IgD-negative memory B cell (primary cell): ENCODE data around the gene KLK11. TPM values are rescaled to one million over a fixed set of nuclear protein-coding genes. Genes with fewer than 3 reads are reported as not detected.

ENCODE experiments used
- H3K27ac Mint-ChIP-seq, 3 donors: one replicate each; pipeline ENCODE4 v1.8.0; 2020 to 2022; ENCODE audit warnings: mild to moderate bottlenecking in 3 of 3, mixed read lengths in 3 of 3, moderate library complexity in 1 of 3
- H3K27me3 Mint-ChIP-seq: one replicate; pipeline ENCODE4 v1.8.0; 2021; ENCODE audit warnings: mixed read lengths
- H3K36me3 Mint-ChIP-seq: one replicate; pipeline ENCODE4 v1.8.0; 2020; ENCODE audit warnings: mild to moderate bottlenecking, mixed read lengths
- H3K4me1 Mint-ChIP-seq, 3 donors: one replicate each; pipeline ENCODE4 v1.8.0; 2020 to 2022; ENCODE audit warnings: mixed read lengths in 3 of 3, mild to moderate bottlenecking in 1 of 3
- H3K4me3 Mint-ChIP-seq, 4 donors: one replicate each; pipeline ENCODE4 v1.8.0; 2020 to 2022; ENCODE audit warnings: mild to moderate bottlenecking in 4 of 4, mixed read lengths in 4 of 4, moderate library complexity in 3 of 4
- H3K9me3 Mint-ChIP-seq, 3 donors: one replicate each; pipeline ENCODE4 v1.8.0; 2020 to 2021; ENCODE audit warnings: mixed read lengths in 3 of 3, mild to moderate bottlenecking in 1 of 3
- polyA plus RNA-seq: library from polyadenylated mRNA; unstranded; fragments of 300-500 nt; fragmentation: Illumina TruSeq; gene quantifications from one replicate; pipeline ENCODE4 v1.2.3, GENCODE V29; 2021

The KLK11 gene
- polyA plus RNA-seq = not detected

- Mint-ChIP-seq H3K27ac (no peak within 1 kb of the TSS), H3K9me3 (no peaks in the 10 kb centered on the region), H3K27me3 (peaks cover 15% of the 10 kb centered on the region), H3K4me1 (no peaks in the 10 kb centered on the region), H3K4me3 (no peak within 1 kb of the TSS), H3K36me3 (no peaks in the 10 kb centered on the region)
These were observed at the start of gene KLK11 for GRCh38 chr19:51026554-51026831. Gene KLK11 (minus strand): TSS chr19:51026616. CDS start chr19:51025631, 985 bp downstream.

- Mint-ChIP-seq H3K9me3 (peaks cover 3 to 16% (median 10%) of the 10 kb centered on the region in 3 donors), H3K27me3 (peaks cover 2% of the 10 kb centered on the region)
These were observed 49.6 kb upstream of the KLK11 start for GRCh38 chr19:51075998-51076397.

GRCh38 chr19:51071095-51071405 is 44.6 kb upstream of the KLK11 start:
- Mint-ChIP-seq H3K27me3 (peaks cover 17% of the 10 kb centered on the region), H3K4me1 (no peaks in the 10 kb centered on the region), H3K9me3 (peaks cover 8 to 21% (median 10%) of the 10 kb centered on the region in 3 donors), H3K27ac (no peak overlapping the region), H3K36me3 (no peaks in the 10 kb centered on the region), H3K4me3 (no peak overlapping the region)

More at GRCh38 chr19:51075998-51076397, 49.6 kb upstream of the KLK11 start:
- no peak overlapping the region for H3K27ac Mint-ChIP-seq
- H3K4me1 Mint-ChIP-seq = no peaks in the 10 kb centered on the region
- no peak overlapping the region for H3K4me3 Mint-ChIP-seq
- no peaks in the 10 kb centered on the region for H3K36me3 Mint-ChIP-seq

GRCh38 chr19:51070334-51071094 is 44.1 kb upstream of the KLK11 start:
- Mint-ChIP-seq H3K4me3 (no peak overlapping the region), H3K27ac (no peak overlapping the region), H3K27me3 (peaks cover 20% of the 10 kb centered on the region), H3K9me3 (peaks cover 8 to 21% (median 10%) of the 10 kb centered on the region in 3 donors), H3K36me3 (peaks cover 1% of the 10 kb centered on the region), H3K4me1 (no peaks in the 10 kb centered on the region)

GRCh38 chr19:51066393-51067186 is 40.2 kb upstream of the KLK11 start:
- peaks cover 37% of the 10 kb centered on the region for H3K27me3 Mint-ChIP-seq
- peak overlapping the region in 1 of 3 donors; percentile 41 for H3K27ac Mint-ChIP-seq
- peak overlapping the region in 2 of 4 donors; percentile 1 to 35 for H3K4me3 Mint-ChIP-seq
- H3K36me3 Mint-ChIP-seq = peaks cover 1% of the 10 kb centered on the region
- peaks cover 0 to 6% (median 5%) of the 10 kb centered on the region in 3 donors for H3K9me3 Mint-ChIP-seq
- H3K4me1 Mint-ChIP-seq = peaks cover 0 to 3% (median 2%) of the 10 kb centered on the region in 3 donors

- H3K36me3 Mint-ChIP-seq = peaks cover 1% of the 10 kb centered on the region
- H3K27me3 Mint-ChIP-seq = peaks cover 35% of the 10 kb centered on the region
- H3K9me3 Mint-ChIP-seq = peaks cover 0 to 7% (median 6%) of the 10 kb centered on the region in 3 donors
- H3K27ac Mint-ChIP-seq = no peak overlapping the region
- peaks cover 0 to 3% (median 2%) of the 10 kb centered on the region in 3 donors for H3K4me1 Mint-ChIP-seq
- no peak overlapping the region for H3K4me3 Mint-ChIP-seq
These were observed 39.0 kb upstream of the KLK11 start for GRCh38 chr19:51065221-51065960.

GRCh38 chr19:51064534-51065220 is 38.3 kb upstream of the KLK11 start, which contains the start of gene KLK13:
Gene KLK13 (minus strand): TSS chr19:51065092. CDS start chr19:51065067, 25 bp downstream.
- peak within 1 kb of the TSS in 1 of 4 donors; percentile 43 for H3K4me3 Mint-ChIP-seq
- H3K27me3 Mint-ChIP-seq = peaks cover 35% of the 10 kb centered on the region
- peaks cover 1% of the 10 kb centered on the region for H3K36me3 Mint-ChIP-seq
- peaks cover 0 to 7% (median 6%) of the 10 kb centered on the region in 3 donors for H3K9me3 Mint-ChIP-seq
- H3K27ac Mint-ChIP-seq = no peak within 1 kb of the TSS
- peaks cover 0 to 3% (median 2%) of the 10 kb centered on the region in 3 donors for H3K4me1 Mint-ChIP-seq

GRCh38 chr19:51063664-51064063 is 37.2 kb upstream of the KLK11 start:
- Mint-ChIP-seq H3K27me3 (peaks cover 35% of the 10 kb centered on the region), H3K4me3 (peak overlapping the region in 1 of 4 donors; percentile 43), H3K36me3 (peaks cover 1% of the 10 kb centered on the region), H3K27ac (no peak overlapping the region), H3K4me1 (peaks cover 0 to 3% (median 2%) of the 10 kb centered on the region in 3 donors), H3K9me3 (peaks cover 0 to 8% (median 6%) of the 10 kb centered on the region in 3 donors)

- no peak overlapping the region for H3K4me3 Mint-ChIP-seq
- peaks cover 0 to 3% (median 2%) of the 10 kb centered on the region in 3 donors for H3K4me1 Mint-ChIP-seq
- H3K27ac Mint-ChIP-seq = no peak overlapping the region
- H3K36me3 Mint-ChIP-seq = peaks cover 4% of the 10 kb centered on the region
- peaks cover 0 to 4% (median 0%) of the 10 kb centered on the region in 3 donors for H3K9me3 Mint-ChIP-seq
- peaks cover 25% of the 10 kb centered on the region for H3K27me3 Mint-ChIP-seq
These were observed 34.6 kb upstream of the KLK11 start for GRCh38 chr19:51060973-51061372.

GRCh38 chr19:51060336-51060735 is 33.9 kb upstream of the KLK11 start:
- Mint-ChIP-seq H3K36me3 (peaks cover 3% of the 10 kb centered on the region), H3K27me3 (peaks cover 24% of the 10 kb centered on the region), H3K4me3 (no peak overlapping the region), H3K4me1 (peaks cover 0 to 3% (median 1%) of the 10 kb centered on the region in 3 donors), H3K9me3 (peaks cover 0 to 4% (median 1%) of the 10 kb centered on the region in 3 donors), H3K27ac (no peak overlapping the region)

GRCh38 chr19:51059715-51060114 is 33.3 kb upstream of the KLK11 start:
- peaks cover 0 to 4% (median 1%) of the 10 kb centered on the region in 3 donors for H3K9me3 Mint-ChIP-seq
- H3K4me1 Mint-ChIP-seq = peaks cover 0 to 3% (median 0%) of the 10 kb centered on the region in 3 donors
- no peak overlapping the region for H3K27ac Mint-ChIP-seq
- H3K4me3 Mint-ChIP-seq = no peak overlapping the region
- H3K36me3 Mint-ChIP-seq = peaks cover 3% of the 10 kb centered on the region
- peaks cover 22% of the 10 kb centered on the region for H3K27me3 Mint-ChIP-seq

GRCh38 chr19:51055866-51056265 is 29.4 kb upstream of the KLK11 start:
- no peak overlapping the region for H3K27ac Mint-ChIP-seq
- no peaks in the 10 kb centered on the region for H3K4me1 Mint-ChIP-seq
- H3K9me3 Mint-ChIP-seq = peaks cover 0 to 4% (median 2%) of the 10 kb centered on the region in 3 donors
- peaks cover 14% of the 10 kb centered on the region for H3K27me3 Mint-ChIP-seq
- no peak overlapping the region for H3K4me3 Mint-ChIP-seq
- peaks cover 3% of the 10 kb centered on the region for H3K36me3 Mint-ChIP-seq

GRCh38 chr19:51047031-51047335 is 20.6 kb upstream of the KLK11 start:
- Mint-ChIP-seq H3K36me3 (no peaks in the 10 kb centered on the region), H3K4me3 (peak overlapping the region in 1 of 4 donors; percentile 8), H3K4me1 (no peaks in the 10 kb centered on the region), H3K27ac (no peak overlapping the region), H3K27me3 (peaks cover 1% of the 10 kb centered on the region), H3K9me3 (peaks cover 0 to 10% (median 8%) of the 10 kb centered on the region in 3 donors)

- Mint-ChIP-seq H3K9me3 (peaks cover 1 to 10% (median 6%) of the 10 kb centered on the region in 3 donors), H3K27me3 (peaks cover 1% of the 10 kb centered on the region), H3K36me3 (no peaks in the 10 kb centered on the region), H3K27ac (no peak overlapping the region), H3K4me1 (no peaks in the 10 kb centered on the region), H3K4me3 (no peak overlapping the region)
These were observed 17.9 kb upstream of the KLK11 start for GRCh38 chr19:51044327-51044726.
